HG03175 (cell line): Measurements from ENCODE around the gene CARD10.
A peak's percentile ranks its signal among the peaks of the same experiment; 100 is the strongest.
"Not testable (repeated sequence)": the region's sequence is repeated elsewhere in the genome, so short reads cannot be mapped to it uniquely, and the experiment has no call there.

Experiments used
- ATAC-seq: cut with Tn5 transposase; IDR thresholded peaks from one replicate; pipeline ENCODE4 v1.9.1; 2021; ENCODE audit warnings: mild to moderate bottlenecking, moderate library complexity; ENCODE audit not compliant: unreplicated experiment

Gene CARD10

GRCh38 chr22:37557321-37558001 is 38.2 kb upstream of the CARD10 start:
- no peak for ATAC-seq

GRCh38 chr22:37556710-37557109 is 37.5 kb upstream of the CARD10 start:
- ATAC-seq = no peak

GRCh38 chr22:37555029-37555428 is 35.8 kb upstream of the CARD10 start:
- no peak for ATAC-seq

- ATAC-seq = no peak
Measured at GRCh38 chr22:37553725-37554124, 34.5 kb upstream of the CARD10 start.

GRCh38 chr22:37552524-37553163 is 33.4 kb upstream of the CARD10 start:
- no peak for ATAC-seq

- no peak for ATAC-seq
Measured at GRCh38 chr22:37551981-37552380, 32.8 kb upstream of the CARD10 start.

- not testable (repeated sequence) for ATAC-seq
Measured at GRCh38 chr22:37550921-37551320, 31.7 kb upstream of the CARD10 start.

GRCh38 chr22:37549704-37550059 is 30.5 kb upstream of the CARD10 start:
- no peak for ATAC-seq

GRCh38 chr22:37547251-37547741 is 28.1 kb upstream of the CARD10 start:
- ATAC-seq = no peak

GRCh38 chr22:37546437-37547250 is 27.4 kb upstream of the CARD10 start:
- no peak for ATAC-seq

GRCh38 chr22:37545703-37546436 is 26.7 kb upstream of the CARD10 start:
- ATAC-seq = no peak

- no peak for ATAC-seq
Measured at GRCh38 chr22:37544955-37545702, 25.9 kb upstream of the CARD10 start.

GRCh38 chr22:37542959-37543358 is 23.7 kb upstream of the CARD10 start:
- no peak for ATAC-seq

GRCh38 chr22:37542416-37542815 is 23.2 kb upstream of the CARD10 start:
- not testable (repeated sequence) for ATAC-seq

- not testable (repeated sequence) for ATAC-seq
Measured at GRCh38 chr22:37539790-37540189, 20.6 kb upstream of the CARD10 start.

GRCh38 chr22:37538590-37539357 is 19.6 kb upstream of the CARD10 start:
- ATAC-seq = peak; percentile 79

- ATAC-seq = no peak
Measured at GRCh38 chr22:37535159-37535558, 15.9 kb upstream of the CARD10 start.

GRCh38 chr22:37534445-37534844 is 15.2 kb upstream of the CARD10 start:
- no peak for ATAC-seq

GRCh38 chr22:37533995-37534394 is 14.8 kb upstream of the CARD10 start:
- no peak for ATAC-seq
